ENCODE data around the gene IP6K2. TPM values are rescaled to one million over a fixed set of nuclear protein-coding genes. Genes with fewer than 3 reads are reported as not detected.

Gene IP6K2
- total and polyA plus RNA-seq, 2 of the 13 experiments (the other 11 are each of a cell fraction or from before 2014, with no cell fraction given), result 85.5 to 112 TPM

DNA sequence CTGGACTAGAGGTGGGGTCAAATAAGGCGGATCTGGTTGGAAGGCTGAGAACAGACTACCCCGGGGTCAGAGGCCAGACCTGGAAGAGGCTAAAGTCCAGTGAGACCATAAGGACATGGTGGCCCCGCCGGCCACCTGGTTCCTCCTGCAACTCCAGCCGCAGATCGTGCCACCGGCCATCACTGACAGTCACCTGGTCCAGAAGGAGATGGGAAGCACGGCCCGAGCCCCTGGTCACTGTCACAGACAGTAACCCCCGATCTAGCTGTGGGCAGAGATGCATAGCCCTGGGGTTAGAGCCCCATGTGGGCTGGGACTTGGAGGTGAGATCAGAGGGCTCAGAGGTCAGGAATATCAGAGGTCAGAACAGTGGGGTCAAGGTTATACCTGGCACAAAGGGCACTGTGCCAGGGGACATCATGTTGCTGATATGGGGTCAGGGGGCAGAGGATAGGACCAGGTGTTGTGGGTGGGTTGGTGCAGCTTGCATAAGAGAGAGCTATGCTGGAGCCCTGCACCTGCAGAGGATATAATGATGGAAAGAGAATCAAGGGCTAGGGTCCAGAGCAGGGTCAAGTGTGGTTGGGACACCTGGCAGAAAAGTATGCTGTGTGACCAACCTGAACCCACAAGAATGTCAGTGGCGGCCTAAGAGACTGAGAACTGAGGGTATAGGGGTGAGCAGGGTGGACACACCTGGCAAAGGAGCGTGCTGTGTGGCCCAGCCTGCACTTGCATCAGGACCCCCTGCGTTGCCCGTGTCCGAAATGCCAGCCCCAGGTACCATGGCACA is 63.9 kb downstream of the IP6K2 start:
- Histone ChIP-seq H3K4me1 (ENCODE audit: insufficient read depth, low read length) (peaks cover 10% of the 10 kb centered on the region), H3K4me3 (replicated peaks in 1 of 3; ENCODE audit: insufficient read depth in 1 of 3, low read depth in 2 of 3, low read length in 3 of 3) (no peak overlapping the region), H3K79me2 (ENCODE audit: insufficient read depth, low read length) (no peaks in the 10 kb centered on the region), H3K27ac (ENCODE audit: extremely low read length, insufficient read depth, low read length) (no peak overlapping the region), H4K20me1 (ENCODE audit: insufficient read depth, low read length) (no peaks in the 10 kb centered on the region; the same call in 1 of the 2 replicates), H3K27me3 (ENCODE audit: control insufficient read depth in 1 of 2, insufficient read depth in 2 of 2, low read length in 2 of 2) (no peaks in the 10 kb centered on the region), H3K4me2 (ENCODE audit: low read depth, low read length) (no peak overlapping the region), H2AFZ (ENCODE audit: low read length) (no peak overlapping the region), H3K9me3 (ENCODE audit: low read length) (no peaks in the 10 kb centered on the region), H3K36me3 (replicated peaks in 1 of 2; ENCODE audit: control insufficient read depth in 1 of 2, insufficient read depth in 2 of 2, low read length in 2 of 2) (peaks cover 0 to 3% of the 10 kb centered on the region in 2 experiments; a peak in 3 of 5 replicates), H3K9ac (ENCODE audit: insufficient read depth, low read depth, low read length) (no peak overlapping the region)
- TF ChIP-seq SAP130 (CRISPR knock-in tag; IDR thresholded peaks at IDR 0.05; ENCODE audit: low read depth) (no peak), GATAD2A (CRISPR knock-in tag; IDR thresholded peaks at IDR 0.05) (no peak), NR2F6 (IDR thresholded peaks at IDR 0.05) (peak; percentile 23; the same call in 1 of the 2 replicates), NR2F6 (CRISPR knock-in tag; IDR thresholded peaks at IDR 0.05) (no peak), TBX3 (IDR thresholded peaks at IDR 0.05; ENCODE audit: borderline replicate concordance) (no peak)
- BruUV-seq (replicated peaks), result no TSS peak
- WGBS (ENCODE audit: low lambda C conversion rate), result 65% methylated on average over 13 of the region's 15 CpGs
- in situ Hi-C loops (cut with HindIII; ENCODE audit: extremely low pct_ligation_motif_present, low pct_unique_long_range_greater_than_20kb), result no loop called here
- POLR2A ChIA-PET, result interaction anchor here (3.9 kb wide), 1 partner anchor 17 kb away, joined by 10 read pairs; the partner anchor contains the start of gene SLC26A6
- no peak for DNase-seq (ENCODE audit: low spot score)
- CTCF ChIA-PET (ENCODE audit: low intra/inter-chr PET ratio, low total read pairs), result no interaction called here
- ATAC-seq, result no peak
- FAIRE-seq, result no peak
- intact Hi-C loops (cut with micrococcal nuclease; ENCODE audit: unreplicated experiment), result no loop called here

DNA sequence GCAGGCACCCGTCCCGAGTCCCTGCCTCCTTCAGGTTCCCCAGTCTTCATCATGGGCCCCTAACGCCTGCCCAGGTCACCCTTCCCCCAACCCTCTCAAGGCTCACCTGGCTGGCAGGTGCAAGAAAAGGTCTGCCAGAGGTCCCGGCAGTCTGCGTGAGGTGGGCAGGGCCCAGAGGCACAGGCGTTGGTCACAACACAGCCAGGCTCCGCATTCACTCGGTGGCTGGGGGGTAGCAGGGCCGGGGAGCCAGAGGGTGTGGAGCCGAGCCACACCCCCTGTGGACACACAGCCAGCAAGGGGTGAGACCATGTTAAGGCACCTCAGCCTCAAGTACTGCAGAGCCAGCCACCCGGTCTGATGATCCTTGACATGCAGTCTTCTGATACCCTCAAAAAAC is 65.2 kb downstream of the IP6K2 start:
- Histone ChIP-seq H3K9me3 (ENCODE audit: low read length) (no peaks in the 10 kb centered on the region), H3K9ac (ENCODE audit: insufficient read depth, low read depth, low read length) (no peak overlapping the region), H2AFZ (ENCODE audit: low read length) (no peak overlapping the region), H3K79me2 (ENCODE audit: insufficient read depth, low read length) (no peaks in the 10 kb centered on the region), H3K36me3 (replicated peaks in 1 of 2; ENCODE audit: control insufficient read depth in 1 of 2, insufficient read depth in 2 of 2, low read length in 2 of 2) (peaks cover 0 to 3% of the 10 kb centered on the region in 2 experiments; a peak in 3 of 5 replicates), H4K20me1 (ENCODE audit: insufficient read depth, low read length) (no peaks in the 10 kb centered on the region), H3K27me3 (ENCODE audit: control insufficient read depth in 1 of 2, insufficient read depth in 2 of 2, low read length in 2 of 2) (no peaks in the 10 kb centered on the region), H3K4me2 (ENCODE audit: low read depth, low read length) (no peak overlapping the region), H3K27ac (ENCODE audit: extremely low read length, insufficient read depth, low read length) (no peak overlapping the region), H3K4me1 (ENCODE audit: insufficient read depth, low read length) (peaks cover 10% of the 10 kb centered on the region), H3K4me3 (replicated peaks in 1 of 3; ENCODE audit: insufficient read depth in 1 of 3, low read depth in 2 of 3, low read length in 3 of 3) (no peak overlapping the region)
- no TSS peak for BruUV-seq (replicated peaks)
- POLR2A ChIA-PET, result interaction anchor here (1.0 kb wide), 1 partner anchor 12 kb away, joined by 3 read pairs; no protein-coding TSS in a partner anchor
- WGBS (ENCODE audit: low lambda C conversion rate), result 79% methylated on average over 5 of the region's 11 CpGs
- DNase-seq (ENCODE audit: low spot score), result no peak
- CTCF ChIA-PET (ENCODE audit: low intra/inter-chr PET ratio, low total read pairs), result no interaction called here
- intact Hi-C loops (cut with micrococcal nuclease; ENCODE audit: unreplicated experiment) (no loop called here), in situ Hi-C loops (cut with HindIII; ENCODE audit: extremely low pct_ligation_motif_present, low pct_unique_long_range_greater_than_20kb) (no loop called here)
- no peak for FAIRE-seq
- no peak for ATAC-seq
- TF ChIP-seq ZNF841 (CRISPR knock-in tag; IDR thresholded peaks at IDR 0.05; ENCODE audit: borderline replicate concordance) (no peak), TCF12 (IDR thresholded peaks at IDR 0.05) (no peak), TCF12 (CRISPR knock-in tag; IDR thresholded peaks at IDR 0.05) (no peak), STAT5B (CRISPR knock-in tag; IDR thresholded peaks at IDR 0.05) (no peak), SP1 (IDR thresholded peaks at IDR 0.05) (no peak), SP1 (CRISPR knock-in tag; IDR thresholded peaks at IDR 0.05) (no peak), JUND (CRISPR knock-in tag; IDR thresholded peaks at IDR 0.05) (no peak), MXD4 (CRISPR knock-in tag; IDR thresholded peaks at IDR 0.05) (no peak), MTA1 (CRISPR knock-in tag; IDR thresholded peaks at IDR 0.05; ENCODE audit: borderline replicate concordance) (no peak), MEIS1 (CRISPR knock-in tag; IDR thresholded peaks at IDR 0.05; ENCODE audit: borderline replicate concordance) (no peak), PHF5A (CRISPR knock-in tag; IDR thresholded peaks at IDR 0.05; ENCODE audit: low read depth, unreplicated experiment) (no peak), KAT2B (IDR thresholded peaks at IDR 0.05; ENCODE audit: borderline replicate concordance, low read depth, low read length) (no peak), RXRA (CRISPR knock-in tag; IDR thresholded peaks at IDR 0.05) (no peak), HHEX (CRISPR knock-in tag; IDR thresholded peaks at IDR 0.05) (no peak), GZF1 (CRISPR knock-in tag; IDR thresholded peaks at IDR 0.05) (no peak), ZNF564 (CRISPR knock-in tag; IDR thresholded peaks at IDR 0.05) (no peak), ZSCAN25 (CRISPR knock-in tag; IDR thresholded peaks at IDR 0.05) (no peak), ZFP62 (CRISPR knock-in tag; IDR thresholded peaks at IDR 0.05) (no peak)
- TF ChIP-seq, protein P1, sequence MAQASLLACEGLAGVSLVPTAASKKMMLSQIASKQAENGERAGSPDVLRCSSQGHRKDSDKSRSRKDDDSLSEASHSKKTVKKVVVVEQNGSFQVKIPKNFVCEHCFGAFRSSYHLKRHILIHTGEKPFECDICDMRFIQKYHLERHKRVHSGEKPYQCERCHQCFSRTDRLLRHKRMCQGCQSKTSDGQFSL (CRISPR knock-in tag; IDR thresholded peaks at IDR 0.05), result no peak

All from HepG2 (cell line).